Skin of body (tissue), 2 donors: ENCODE results near the gene LMTK2. TPM values are rescaled to one million over a fixed set of nuclear protein-coding genes. Genes with fewer than 3 reads are reported as not detected.
"Not testable (repeated sequence)": the region's sequence is repeated elsewhere in the genome, so short reads cannot be mapped to it uniquely, and the experiment has no call there.

Experiments used
- DNase-seq: peaks from one replicate; lab custom pipeline; 2025; lab: John Stamatoyannopoulos, UW
- total RNA-seq: library from RNA; depleted of rRNA; stranded (reverse); fragments of >200 nt; gene quantifications from one replicate; pipeline ENCODE4 v1.2.3, GENCODE V29; 2014

LMTK2 gene
- total RNA-seq, 1 donor from 2014 or later = 12.9 TPM

DNA sequence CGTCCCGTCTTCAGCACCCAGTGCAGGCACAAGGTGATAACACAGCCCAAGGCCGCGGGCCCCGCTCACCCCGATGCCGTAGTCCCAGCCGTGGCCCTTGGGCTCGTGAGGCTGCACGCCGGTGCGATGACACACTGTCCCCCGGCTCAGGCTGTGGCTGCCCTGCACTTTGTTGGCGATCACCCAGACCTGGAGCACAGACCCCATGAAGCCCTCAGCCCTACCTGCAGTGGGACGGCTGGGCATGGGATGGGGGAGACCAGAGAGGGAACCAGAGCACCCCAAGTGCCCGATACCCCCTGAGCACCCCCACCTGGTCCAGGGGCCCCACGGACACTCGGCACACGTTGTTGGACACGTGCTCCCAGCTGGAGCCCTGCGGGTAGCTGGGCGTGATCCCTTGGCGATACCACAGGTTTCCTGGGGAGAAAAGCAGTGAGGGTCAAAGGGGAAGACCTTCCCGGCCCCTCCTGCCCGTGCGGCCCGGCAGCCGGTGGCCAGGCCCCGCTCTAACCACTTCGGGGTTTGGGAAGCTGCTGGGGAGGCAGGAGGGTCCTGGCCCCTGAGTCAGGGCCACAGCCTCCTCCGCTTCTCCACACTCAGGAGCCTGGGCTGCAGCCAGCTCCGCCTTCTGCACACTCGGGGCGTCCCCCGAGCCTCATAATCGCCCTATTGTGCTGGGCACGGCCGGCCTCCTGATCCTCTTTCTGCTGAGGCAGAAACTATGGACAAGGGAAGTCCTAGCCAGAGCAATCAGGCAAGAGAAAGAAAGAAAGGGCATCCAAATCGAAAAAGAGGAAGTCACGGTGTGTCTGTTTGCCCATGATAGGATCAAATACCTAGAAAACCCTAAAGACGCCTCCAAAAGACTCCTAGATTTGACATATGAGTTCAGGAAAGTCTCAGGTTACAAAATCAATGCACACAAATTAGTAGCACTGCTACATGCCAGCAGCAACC, 111.2 kb downstream of the LMTK2 start:
- no peak for DNase-seq

DNA sequence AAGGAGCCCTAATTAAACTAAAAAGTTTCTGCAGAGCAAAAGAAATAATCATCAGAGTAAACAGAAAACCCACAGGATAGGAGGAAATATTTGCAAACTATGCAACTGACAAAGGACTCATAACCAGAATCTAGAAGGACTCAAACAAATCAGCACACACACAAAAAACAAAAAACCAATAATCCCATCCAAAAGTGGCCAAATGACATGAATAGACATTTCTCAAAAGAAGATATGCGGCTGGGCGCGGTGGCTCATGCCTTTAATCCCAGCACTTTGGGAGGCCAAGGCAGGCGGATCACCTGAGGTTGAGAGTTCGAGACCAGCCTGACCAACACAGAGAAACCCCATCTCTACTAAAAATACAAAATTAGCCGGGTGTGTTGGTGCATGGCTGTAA, 112.7 kb downstream of the LMTK2 start:
- not testable (repeated sequence) for DNase-seq

DNA sequence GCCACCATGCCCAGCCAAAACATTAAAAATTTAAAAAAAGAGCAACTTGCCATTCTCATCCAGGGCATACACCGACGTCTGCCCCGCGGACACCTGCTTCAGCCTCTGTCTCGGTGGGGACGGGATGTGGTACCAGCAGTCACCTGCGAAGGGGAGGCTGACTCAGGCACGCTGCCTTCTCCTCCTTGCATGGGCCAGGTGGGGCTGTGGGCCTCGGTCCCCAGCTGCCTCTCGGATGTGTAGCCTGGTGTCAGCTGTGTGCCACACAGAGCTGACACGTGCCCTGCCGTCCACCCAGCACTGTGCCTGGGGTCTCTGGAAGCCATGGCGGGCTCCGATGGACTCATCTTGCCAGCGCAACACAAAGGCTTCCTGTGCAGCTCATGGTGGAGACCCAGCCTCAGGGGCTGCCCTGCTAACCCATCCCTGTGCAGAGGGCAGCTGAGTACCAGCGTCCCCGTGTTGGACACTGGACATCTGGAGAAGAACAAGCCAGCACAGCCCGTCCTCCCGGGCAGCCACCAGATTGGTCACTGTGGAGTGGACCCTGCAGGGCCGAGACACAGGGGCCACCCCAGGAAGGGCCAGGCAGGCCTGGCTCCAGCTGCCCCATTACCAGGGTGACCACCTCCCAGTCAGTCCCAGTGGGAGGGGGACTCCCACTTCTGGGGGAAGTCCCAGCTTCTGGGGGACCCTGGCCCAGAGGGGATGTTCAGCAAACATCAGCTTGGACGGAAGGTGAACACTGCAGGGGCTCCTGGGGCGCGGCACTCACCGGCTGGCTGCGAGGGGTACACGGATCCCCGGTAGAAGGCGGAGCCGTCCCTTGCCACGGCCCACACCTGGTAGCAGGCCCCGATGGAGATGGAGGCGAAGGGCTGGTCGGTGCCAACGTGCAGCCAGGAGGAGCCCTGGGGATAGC, 115.2 kb downstream of the LMTK2 start:
- no peak for DNase-seq

DNA sequence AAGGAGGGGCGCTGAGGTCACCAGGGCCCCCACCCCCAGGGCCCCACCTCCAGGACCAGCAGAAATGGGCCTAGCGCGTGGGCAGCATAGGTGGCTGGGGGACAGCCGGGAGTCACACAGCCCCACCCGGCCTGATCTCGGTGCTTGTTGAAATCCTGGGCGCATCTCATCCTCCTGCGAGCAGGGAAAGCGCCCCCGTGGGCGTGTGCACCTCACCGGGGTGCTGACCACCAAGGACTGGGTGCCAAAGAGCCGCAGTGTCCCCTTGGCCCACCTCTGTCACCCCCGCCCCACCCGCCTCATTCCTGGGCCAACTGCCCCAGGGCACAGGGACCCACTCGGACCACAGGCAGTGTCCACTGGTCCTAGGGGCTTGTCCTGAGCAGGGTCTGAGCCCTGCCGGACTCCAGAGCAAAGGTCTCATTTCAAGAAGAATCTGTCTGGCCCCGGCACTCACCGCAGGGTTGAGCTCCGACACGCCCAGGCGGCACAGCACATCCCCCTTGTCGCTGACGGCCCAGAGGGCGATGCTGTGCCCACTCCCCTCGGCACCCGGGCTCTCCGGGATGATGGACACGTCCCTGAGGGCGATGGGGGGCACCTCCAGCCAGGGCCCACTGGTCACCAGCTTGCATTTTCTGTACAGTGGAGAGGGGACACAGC, 116.0 kb downstream of the LMTK2 start:
- DNase-seq = no peak

DNA sequence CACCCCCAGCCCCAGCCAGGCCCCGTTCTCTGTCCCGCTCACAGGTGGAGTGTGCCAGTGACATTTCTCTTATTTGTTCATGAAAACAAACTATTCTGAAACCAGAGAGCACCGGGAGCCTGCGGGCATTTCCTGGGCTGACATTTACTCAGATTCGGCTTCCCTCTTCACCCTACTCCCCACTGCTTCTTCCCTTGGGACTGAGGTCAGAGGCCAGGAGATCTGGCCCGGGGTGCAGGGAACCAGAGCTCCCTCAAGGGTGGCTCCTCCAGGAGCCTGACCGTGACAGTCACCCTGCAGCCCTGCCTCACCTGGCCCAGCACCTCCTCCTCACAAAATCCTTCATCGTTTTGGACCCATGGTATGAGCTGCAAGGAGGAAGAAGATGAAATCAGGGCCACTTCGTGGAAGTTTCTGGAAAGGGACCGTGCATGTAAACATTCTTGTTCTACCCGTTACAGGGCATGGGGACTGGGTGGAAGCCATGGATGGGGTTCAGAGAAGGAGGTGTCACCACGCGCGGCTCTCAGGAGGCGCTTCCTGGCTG, 116.8 kb downstream of the LMTK2 start:
- DNase-seq = no peak

- no peak for DNase-seq
Observed at GRCh38 chr7:98223898-98224700, 117.4 kb downstream of the LMTK2 start.

- no peak for DNase-seq
Observed at GRCh38 chr7:98224701-98225181, 118.1 kb downstream of the LMTK2 start.

- no peak for DNase-seq
Observed at GRCh38 chr7:98225913-98226614, 119.4 kb downstream of the LMTK2 start.

DNA sequence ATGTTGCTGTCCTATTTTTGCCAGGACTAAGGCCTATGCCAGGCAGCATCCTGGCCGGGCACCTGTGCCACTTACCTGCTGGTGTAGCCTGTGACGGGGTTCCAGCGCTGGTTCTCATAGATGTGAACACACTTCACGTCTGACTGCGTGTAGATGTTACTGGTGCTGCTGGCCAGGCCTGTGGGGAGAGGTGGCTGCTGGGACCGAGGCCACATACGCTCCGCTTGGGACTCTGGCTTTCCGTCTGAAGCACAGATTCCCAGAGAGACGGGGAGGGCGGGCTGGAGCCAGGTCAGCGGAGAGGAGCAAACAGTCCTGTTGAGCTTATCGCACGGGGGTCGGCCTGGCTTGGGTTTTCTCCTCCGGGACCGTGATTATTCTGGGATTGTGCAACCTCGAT, 121.3 kb downstream of the LMTK2 start:
- no peak for DNase-seq

- no peak for DNase-seq
Observed at GRCh38 chr7:98228801-98229200, 122.1 kb downstream of the LMTK2 start.

GRCh38 chr7:98229441-98229840, 122.8 kb downstream of the LMTK2 start:
- DNase-seq = no peak

- no peak for DNase-seq
Observed at GRCh38 chr7:98229991-98230745, 123.5 kb downstream of the LMTK2 start.

DNA sequence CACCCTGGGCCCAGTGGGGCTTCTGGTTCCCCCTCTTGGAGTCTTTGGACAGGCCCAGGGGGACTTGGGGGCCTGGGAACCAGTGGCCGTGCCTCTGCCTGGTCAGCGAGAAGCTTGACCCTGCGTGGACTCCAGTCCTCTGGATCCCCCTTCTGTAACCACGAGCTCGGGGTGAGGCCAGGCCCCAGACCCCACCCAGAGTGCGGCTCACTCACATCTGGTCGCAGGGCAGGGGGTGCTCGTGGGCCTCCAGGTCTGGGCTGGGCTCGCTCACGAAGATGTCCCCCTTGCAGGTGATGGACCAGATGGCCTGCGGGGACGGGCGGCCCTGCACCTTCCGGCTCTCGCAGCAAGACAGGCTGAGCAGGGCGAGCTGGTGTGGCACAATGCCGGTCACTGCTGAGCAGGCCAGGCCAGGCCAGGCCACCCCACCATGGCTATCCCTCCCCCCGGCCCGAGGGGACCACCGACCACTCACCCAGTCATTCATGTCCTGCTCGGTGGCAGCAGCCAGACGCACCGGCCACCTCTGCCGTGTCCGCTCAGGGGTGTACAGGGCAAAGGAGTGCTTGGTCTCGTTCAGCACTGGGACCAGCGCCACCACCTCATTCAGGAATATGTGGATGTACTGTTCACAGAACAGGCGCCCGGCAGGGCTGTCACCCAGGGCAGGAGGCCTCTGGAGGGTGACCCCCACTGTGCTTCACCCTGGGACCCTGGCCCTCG, 124.2 kb downstream of the LMTK2 start:
- DNase-seq = no peak

GRCh38 chr7:98231493-98232262, 125.0 kb downstream of the LMTK2 start:
- DNase-seq = no peak

GRCh38 chr7:98232263-98232585, 125.6 kb downstream of the LMTK2 start:
- DNase-seq = no peak

DNA sequence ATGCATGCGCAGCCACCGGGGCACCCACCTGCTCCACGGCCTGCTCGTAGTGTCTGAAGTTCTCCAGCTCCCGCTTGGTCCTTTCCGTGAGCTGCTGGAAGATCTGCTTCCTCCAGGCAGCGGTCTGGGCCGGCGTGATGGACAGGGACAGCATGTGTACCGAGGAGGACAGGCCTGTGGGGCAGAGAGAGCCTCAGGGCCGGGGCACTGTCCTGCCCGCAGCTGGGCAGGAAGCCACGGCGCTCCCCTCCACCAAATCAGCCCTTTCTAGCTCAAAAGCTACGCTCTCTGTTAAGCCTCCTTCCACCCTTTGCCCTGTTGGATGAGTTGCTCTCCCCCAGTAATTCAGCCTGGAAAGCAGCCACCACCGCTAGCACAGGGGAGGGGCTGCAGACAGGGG, 126.1 kb downstream of the LMTK2 start:
- no peak for DNase-seq

GRCh38 chr7:98233219-98234070, 126.8 kb downstream of the LMTK2 start:
- DNase-seq = no peak
